ENCODE results near the gene SNCB.

- TF ChIP-seq CTCF (IDR thresholded peaks at IDR 0.05; ENCODE audit: low read depth, low read length) (peak; percentile 49), POLR2A (IDR thresholded peaks at IDR 0.05; ENCODE audit: extremely low read depth, insufficient read length) (no peak), MAX (IDR thresholded peaks at IDR 0.05; ENCODE audit: low read depth, low read length) (no peak)
Observed at GRCh38 chr5:176675676-176676360, 45.5 kb upstream of the SNCB start.
